Measurements from ENCODE around the gene CDH13.

The CDH13 gene

GRCh38 chr16:82651921-82652601 lies 25.3 kb downstream of the CDH13 start:
- DNase-seq (ENCODE audit: low read depth in 3 of 3): no peak

- DNase-seq (ENCODE audit: low read depth in 3 of 3): no peak
Measured at GRCh38 chr16:82652826-82653225, 26.1 kb downstream of the CDH13 start.

DNA sequence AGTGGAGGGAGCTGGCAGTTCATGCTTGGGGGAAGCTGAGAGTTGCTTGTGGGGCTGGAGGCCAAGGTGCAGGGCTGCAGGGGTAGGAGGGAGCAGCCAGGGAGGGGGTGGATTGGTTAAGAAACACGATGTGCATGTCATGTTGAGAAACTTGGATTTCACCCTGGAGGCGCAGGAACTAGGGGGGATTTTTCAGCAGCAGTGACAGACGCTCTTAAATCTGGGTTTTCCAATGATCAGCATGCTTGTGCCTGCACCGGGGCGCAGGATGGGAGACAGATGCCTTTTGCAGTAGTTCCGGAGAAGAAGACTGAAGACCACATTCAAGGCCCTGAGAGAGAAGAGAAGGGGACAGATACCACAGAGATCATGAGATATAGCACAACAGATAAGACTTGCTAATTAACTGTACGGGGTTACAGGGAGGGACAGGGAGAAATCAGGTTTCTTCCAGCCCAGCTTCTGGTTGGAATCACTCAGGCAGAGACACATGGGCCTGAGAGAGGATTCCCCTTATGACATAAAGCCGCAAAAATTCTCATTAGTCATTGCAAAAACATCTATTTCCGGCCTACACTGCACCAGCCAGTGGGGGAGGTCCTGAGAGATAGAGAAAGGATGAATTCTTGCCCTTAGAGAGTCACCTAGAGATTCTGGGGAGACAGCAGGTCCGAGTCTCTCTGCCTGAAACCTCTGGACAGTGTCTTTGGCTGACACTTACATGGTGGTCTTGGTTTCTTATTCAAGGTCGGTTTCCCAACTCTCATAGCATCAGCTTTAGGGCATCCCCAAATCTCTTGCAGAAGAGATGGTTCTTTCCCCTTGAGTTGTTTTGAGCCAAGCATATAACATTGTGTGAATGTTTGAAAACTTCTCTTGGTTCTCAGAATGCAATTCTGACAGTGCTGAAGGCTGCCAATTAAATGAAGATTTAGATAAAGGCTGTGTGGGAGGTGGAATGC lies 27.1 kb downstream of the CDH13 start:
- DNase-seq (ENCODE audit: low read depth in 3 of 3): peak; percentile 15 to 27 (median 23)

DNA sequence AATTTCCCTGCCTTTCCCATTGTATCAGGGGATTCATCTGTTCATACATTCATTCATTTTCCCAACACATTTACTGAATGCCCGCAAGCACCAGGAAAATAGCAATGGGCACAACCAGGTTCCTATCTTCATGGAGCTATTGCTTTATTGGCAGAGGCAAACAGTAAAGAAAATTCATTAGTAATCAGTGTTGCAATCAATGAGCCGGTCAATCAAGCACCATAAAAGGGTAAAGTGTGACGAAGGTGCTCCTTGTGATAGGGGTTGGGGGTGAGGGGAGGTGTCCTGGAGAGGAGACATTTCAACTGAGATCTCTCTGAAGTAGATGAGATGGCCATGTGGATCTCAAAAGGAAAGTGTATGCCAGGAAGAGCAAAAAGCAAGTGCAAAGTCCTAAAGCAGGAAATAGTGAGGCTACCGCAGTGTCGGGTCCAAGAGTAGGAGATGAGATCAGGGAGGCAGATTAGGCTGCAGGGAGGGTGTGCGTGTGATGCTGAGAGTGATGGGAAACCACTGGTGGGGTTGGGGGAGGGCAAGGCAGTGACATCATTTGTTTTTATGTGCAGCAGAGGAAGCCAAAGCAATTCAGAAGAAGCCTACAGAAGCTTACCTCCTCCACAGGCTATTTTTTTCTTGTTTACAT lies 28.4 kb downstream of the CDH13 start:
- DNase-seq (ENCODE audit: low read depth in 3 of 3): peak; percentile 24 to 64 (median 42)

- DNase-seq (ENCODE audit: low read depth in 3 of 3): no peak
Measured at GRCh38 chr16:82655720-82656490, 29.1 kb downstream of the CDH13 start.

DNA sequence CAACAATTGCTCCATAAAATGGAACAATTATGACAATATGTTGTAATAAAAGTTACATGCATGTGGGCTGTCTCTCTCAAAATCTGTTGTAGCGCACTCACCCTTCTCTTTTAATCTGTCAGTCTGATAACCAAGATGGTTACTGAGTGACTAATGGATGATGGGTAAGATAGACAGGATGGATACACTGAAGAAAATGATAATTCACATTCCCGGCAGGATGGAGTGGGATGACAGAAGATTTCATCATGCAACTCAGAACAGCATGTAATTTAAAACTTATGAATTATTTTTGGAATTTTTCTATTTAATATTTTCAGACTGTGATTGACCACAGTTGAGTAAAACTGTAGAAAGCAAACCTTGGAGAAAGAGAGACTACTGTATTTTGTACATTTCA lies 30.5 kb downstream of the CDH13 start:
- DNase-seq (ENCODE audit: low read depth in 3 of 3): no peak

- no peak for DNase-seq (ENCODE audit: low read depth in 3 of 3)
Measured at GRCh38 chr16:82657786-82658185, 31.0 kb downstream of the CDH13 start.

- no peak for DNase-seq (ENCODE audit: low read depth in 3 of 3)
Measured at GRCh38 chr16:82658796-82659195, 32.0 kb downstream of the CDH13 start.

DNA sequence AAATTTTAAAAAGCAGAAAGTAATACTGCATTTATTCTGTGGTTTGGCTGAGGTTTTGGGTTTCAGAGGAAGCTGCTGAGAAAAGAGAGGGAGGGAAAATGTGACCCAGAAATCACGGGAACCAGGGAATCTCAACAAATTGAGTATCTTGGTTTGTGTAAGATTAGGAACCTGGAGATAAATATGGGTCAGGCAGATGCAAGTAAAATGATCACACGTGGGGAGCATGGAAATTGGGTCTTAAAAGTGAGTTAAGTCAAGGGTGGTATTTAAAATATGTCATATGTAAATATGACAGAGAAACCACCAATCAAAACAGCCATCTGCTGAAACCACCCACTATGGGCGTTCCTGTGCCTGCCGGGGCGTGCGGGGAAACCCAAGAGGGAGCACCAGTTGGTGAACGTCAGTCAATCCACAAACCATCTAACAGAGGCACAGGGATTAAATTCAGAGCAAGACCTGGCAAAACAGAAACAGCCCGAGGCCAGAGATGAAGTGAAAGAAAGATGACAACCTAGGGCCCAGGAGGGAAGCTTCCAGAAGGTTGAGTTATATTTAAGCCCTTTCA lies 33.4 kb downstream of the CDH13 start:
- DNase-seq (ENCODE audit: low read depth in 3 of 3): peak in 1 of 3 experiments; percentile 35

DNA sequence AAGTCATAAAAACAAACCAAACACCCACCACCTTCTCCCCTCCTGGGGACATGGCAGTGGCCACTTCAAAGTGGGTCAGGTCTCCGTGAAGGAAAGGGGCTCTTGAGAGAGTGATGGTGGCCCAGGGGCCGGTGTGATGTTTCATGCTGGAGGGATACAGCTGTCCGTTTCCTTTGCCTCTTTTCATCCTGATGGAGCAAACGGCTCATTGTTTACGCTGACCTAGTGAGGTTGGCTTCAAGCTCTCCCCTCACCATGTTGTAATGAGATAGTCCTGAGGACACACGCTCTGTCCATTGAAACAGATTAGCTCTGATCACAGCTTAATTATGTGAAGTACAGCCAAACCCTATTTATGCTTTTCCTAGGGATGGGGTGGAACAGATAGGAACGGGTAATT lies 34.2 kb downstream of the CDH13 start:
- DNase-seq (ENCODE audit: low read depth in 3 of 3): no peak

DNA sequence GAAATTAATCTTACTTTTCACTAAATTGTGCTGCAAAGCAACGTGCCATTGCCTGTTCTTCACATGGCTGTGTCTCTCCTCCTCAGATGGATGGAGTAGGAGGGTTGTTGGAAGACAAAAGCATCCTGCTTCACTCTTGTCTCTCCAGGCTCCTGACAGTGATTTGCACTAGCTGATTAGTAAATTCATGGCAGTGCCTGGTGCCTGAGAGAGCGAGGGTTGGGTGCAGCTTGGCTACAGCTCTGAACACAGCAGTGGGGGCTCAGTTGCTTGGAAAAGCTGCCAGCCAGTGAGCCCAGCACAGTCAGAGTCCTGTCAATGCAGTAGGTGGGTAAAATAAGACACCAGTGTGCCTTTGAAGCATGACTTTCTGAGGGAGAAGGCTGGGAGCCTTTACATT lies 37.4 kb downstream of the CDH13 start:
- no peak for DNase-seq (ENCODE audit: low read depth in 3 of 3)

DNA sequence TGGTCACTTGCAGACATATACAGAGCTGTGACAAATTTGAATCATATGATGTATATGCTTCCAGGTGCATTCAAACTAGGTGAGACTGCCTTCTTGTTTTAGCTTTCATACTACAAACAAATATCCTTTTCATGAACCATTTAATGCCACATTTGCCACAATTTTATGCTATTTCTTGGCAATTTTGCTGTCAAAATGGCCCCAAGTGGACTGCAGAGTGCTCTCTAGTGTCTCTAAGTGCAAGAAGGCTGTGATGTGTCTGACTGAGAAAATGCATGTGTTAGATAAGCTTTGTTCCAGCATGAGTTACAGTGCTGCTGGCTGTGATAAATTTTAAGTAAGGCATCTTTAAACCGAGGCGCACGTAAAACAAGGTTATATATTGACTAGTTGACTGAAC lies 38.3 kb downstream of the CDH13 start:
- no peak for DNase-seq (ENCODE audit: low read depth in 3 of 3)

DNA sequence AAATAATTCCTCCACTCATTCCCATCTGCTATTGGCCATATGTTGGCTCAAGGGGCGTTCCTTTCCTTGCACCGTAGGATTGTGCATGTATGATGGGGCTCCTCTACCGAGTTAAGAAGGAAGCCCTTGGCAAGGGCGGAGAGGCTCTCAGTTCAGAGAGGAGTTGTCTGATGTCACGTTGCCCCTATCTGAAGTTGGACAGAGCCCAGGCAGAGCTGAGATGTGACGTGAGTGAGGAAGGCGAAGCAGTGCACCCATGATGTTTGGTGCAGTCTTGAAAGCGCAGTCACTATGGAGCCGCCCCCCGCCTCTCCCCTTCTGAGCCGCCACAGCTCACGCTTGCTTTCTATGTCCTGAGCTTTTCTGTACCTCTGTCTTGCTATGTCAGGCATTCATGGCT lies 40.7 kb downstream of the CDH13 start:
- DNase-seq (ENCODE audit: low read depth in 3 of 3): no peak

DNA sequence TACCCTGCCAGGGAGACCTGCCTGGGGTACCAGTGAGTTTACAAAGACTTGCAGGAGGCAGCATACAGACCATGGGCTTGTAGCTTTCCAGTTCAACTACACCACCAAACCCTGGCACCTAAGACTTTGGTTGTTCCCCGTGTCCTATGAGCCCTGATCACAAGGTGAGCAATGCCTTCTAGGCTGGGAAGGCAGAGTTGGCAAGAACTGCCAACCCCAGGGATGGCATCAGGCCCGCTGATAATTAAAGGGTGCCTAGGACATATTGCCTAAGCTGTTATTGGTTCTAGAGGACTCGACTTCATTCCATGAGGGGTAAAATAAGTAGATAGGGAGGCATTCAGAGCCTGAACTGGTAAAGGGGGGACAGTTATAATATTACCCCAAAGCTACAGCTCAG lies 41.3 kb downstream of the CDH13 start:
- DNase-seq (ENCODE audit: low read depth in 3 of 3): no peak

GRCh38 chr16:82671741-82672140 lies 45.0 kb downstream of the CDH13 start:
- DNase-seq (ENCODE audit: low read depth in 3 of 3): peak in 1 of 3 experiments; percentile 16

- no peak for DNase-seq (ENCODE audit: low read depth in 3 of 3)
Measured at GRCh38 chr16:82672676-82673075, 45.9 kb downstream of the CDH13 start.

DNA sequence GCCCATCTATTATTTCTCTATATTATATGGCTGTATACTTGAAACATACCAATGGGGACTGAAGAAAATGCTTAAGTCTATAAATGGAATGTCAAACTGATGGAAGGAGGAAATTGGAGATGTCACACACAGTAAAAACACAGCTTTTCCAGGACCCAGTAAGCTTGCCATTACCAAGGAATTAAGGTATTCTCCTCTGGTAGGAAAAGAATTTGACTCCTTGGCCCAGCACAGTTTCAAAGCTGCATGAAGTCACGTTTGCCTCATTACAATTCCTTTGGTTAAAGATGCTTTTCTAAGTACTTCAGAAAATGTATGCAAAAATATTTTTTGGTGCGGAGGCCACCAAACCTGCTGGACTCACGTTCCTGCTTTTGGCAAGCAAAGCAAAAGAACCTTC lies 48.5 kb downstream of the CDH13 start:
- no peak for DNase-seq (ENCODE audit: low read depth in 3 of 3)

GRCh38 chr16:82681592-82681991 lies 54.8 kb downstream of the CDH13 start:
- DNase-seq (ENCODE audit: low read depth in 3 of 3): no peak

GRCh38 chr16:82682767-82683166 lies 56.0 kb downstream of the CDH13 start:
- no peak for DNase-seq (ENCODE audit: low read depth in 3 of 3)

- DNase-seq (ENCODE audit: low read depth in 3 of 3): no peak
Measured at GRCh38 chr16:82684256-82684655, 57.5 kb downstream of the CDH13 start.

- no peak for DNase-seq (ENCODE audit: low read depth in 3 of 3)
Measured at GRCh38 chr16:82685526-82685925, 58.8 kb downstream of the CDH13 start.

Data from stimulated activated CD4-positive, alpha-beta T cell treated with anti-CD3 and anti-CD28 coated beads, TNF-alpha, amount 100 ng/mL, for 24 hours (primary cell).